GM23338 (cell line): Measurements from ENCODE around the gene SQSTM1. TPM values are rescaled to one million over a fixed set of nuclear protein-coding genes. Genes with fewer than 3 reads are reported as not detected.

Experiments
- ETS1 ChIP-seq: IDR thresholded peaks from 2 replicates; pipeline ENCODE4 v1.6.1; 2016; ENCODE audit warnings: antibody characterized with exemption
- POLR2AphosphoS5 ChIP-seq: IDR thresholded peaks from 2 replicates; pipeline ENCODE4 v1.6.1; 2016; ENCODE audit warnings: antibody characterized with exemption, low read depth
- REST ChIP-seq: IDR thresholded peaks from one replicate; pipeline ENCODE4 v1.6.1; 2018; ENCODE audit warnings: antibody characterized with exemption; ENCODE audit not compliant: unreplicated experiment
- ZNF114 ChIP-seq: fragments of 250-450 bp; sonication (Bioruptor Pico); IDR thresholded peaks from 2 replicates; pipeline ENCODE4 v1.5.0; 2020; ENCODE audit warnings: mild to moderate bottlenecking, moderate library complexity
- ZNF331 ChIP-seq: fragments of 250-450 bp; sonication (Bioruptor Pico); IDR thresholded peaks from 2 replicates; pipeline ENCODE4 v1.5.0; 2020; ENCODE audit warnings: low read depth, mild to moderate bottlenecking, moderate library complexity
- ZNF462 ChIP-seq: fragments of 250-450 bp; sonication (Bioruptor Pico); IDR thresholded peaks from 2 replicates; pipeline ENCODE4 v1.5.0; 2020; ENCODE audit warnings: mild to moderate bottlenecking, moderate library complexity
- polyA plus RNA-seq: library from polyadenylated mRNA; unstranded; fragments of >200 nt; fragmentation: Nextera tagmentation; extraction: Ambion mirVana; gene quantifications from 2 replicates; pipeline ENCODE4 v1.2.1, GENCODE V29; 2016
- total RNA-seq: library from RNA; depleted of rRNA; stranded (reverse); fragments of >200 nt; shearing (Covaris generic); gene quantifications from 2 replicates; pipeline ENCODE4 v1.2.3, GENCODE V29; 2014

Gene SQSTM1
- total and polyA plus RNA-seq, 2 experiments from 2014 or later: 58.0 to 92.6 TPM

GRCh38 chr5:179772351-179772750 lies 48.4 kb upstream of the SQSTM1 start (continued):
- TF ChIP-seq ZNF462 (CRISPR knock-in tag): no peak
- TF ChIP-seq ZNF114 (CRISPR knock-in tag): no peak
- no peak for TF ChIP-seq POLR2AphosphoS5
- no peak for TF ChIP-seq ETS1
- no peak for TF ChIP-seq REST
- no peak for TF ChIP-seq ZNF331
